ENCODE data around the gene CRTAP. TPM values are rescaled to one million over a fixed set of nuclear protein-coding genes. Genes with fewer than 3 reads are reported as not detected.

CRTAP gene
- total and polyA plus RNA-seq, 2 experiments from 2014 or later, result 189 to 261 TPM

DNA sequence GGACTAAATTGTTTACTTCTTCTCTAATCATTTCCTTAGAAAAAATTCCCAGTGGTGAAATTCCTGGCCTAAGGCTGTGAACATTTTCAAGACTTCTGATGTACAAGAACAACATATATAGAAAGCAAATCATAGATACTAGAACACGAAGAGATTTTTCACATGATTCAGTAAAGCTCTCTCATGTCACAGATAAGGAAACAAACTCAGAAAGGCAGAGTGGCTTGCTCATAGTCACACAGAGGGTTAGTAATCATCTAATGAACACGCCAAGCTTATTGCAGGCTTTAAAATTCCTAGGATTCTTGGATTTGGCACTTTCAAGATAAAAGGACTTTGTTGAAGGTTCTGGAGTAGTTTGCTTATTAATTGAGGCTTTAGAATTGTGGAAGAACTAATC is 26.2 kb downstream of the CRTAP start:
- Histone ChIP-seq H3K9me3 (ENCODE audit: low read depth) (no peaks in the 10 kb centered on the region), H3K36me3 (ENCODE audit: low read depth) (peaks cover 6% of the 10 kb centered on the region; the same call in 1 of the 2 replicates), H3K27ac (no peak overlapping the region), H4K20me1 (ENCODE audit: insufficient read depth) (no peaks in the 10 kb centered on the region), H3K9ac (no peak overlapping the region), H3K4me1 (ENCODE audit: insufficient read depth) (peaks cover 9% of the 10 kb centered on the region; the same call in 1 of the 2 replicates), H2AFZ (no peak overlapping the region), H3K79me2 (ENCODE audit: insufficient read depth) (no peaks in the 10 kb centered on the region), H3K4me3 (no peak overlapping the region), H3K27me3 (replicated peaks; ENCODE audit: insufficient read depth) (no peaks in the 10 kb centered on the region), H3K4me2 (ENCODE audit: unreplicated experiment) (no peak overlapping the region), H3F3A (ENCODE audit: insufficient read depth) (no peaks in the 10 kb centered on the region), H3K9me2 (ENCODE audit: insufficient read depth) (no peaks in the 10 kb centered on the region)
- DNase-seq, result peak; percentile 55
- TF ChIP-seq EZH2 (IDR thresholded peaks at IDR 0.05; ENCODE audit: insufficient read depth, poor library complexity, severe bottlenecking) (no peak), EZH2phosphoT487 (IDR thresholded peaks at IDR 0.05; ENCODE audit: insufficient read depth, low read depth) (no peak)
- in situ Hi-C loops (cut with MboI), result loop anchor here (25.0 kb wide), 1 partner anchor 647 kb away; the partner anchor contains the start of gene PDCD6IP
- WGBS, 2 experiments (ENCODE audit: low coverage in 1 of 2, low lambda C conversion rate in 2 of 2, missing lambda C conversion rate in 2 of 2), result 46 to 52% methylated on average over 2 of the region's 2 CpGs

DNA sequence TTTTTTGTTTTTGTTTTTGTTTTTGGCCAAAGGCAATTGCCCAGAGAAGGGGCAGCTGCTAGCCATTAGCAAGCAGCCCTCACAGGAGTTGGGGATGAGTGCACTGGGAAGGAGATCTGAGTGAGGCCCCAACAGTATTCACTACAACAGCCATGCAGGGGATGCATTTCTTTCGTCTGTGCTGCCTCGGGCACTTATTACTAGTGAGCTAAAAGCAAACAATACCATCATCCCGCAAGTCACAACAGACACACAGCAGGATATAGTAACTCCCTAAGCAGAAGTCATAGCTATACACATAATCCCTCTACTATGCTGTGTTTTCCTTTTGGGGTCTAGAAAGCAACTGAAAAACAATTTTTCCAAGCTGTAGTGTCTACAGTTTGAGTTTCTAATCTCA is 27.2 kb downstream of the CRTAP start:
- Histone ChIP-seq H2AFZ (no peak overlapping the region), H3K36me3 (ENCODE audit: low read depth) (peaks cover 4% of the 10 kb centered on the region; the same call in 1 of the 2 replicates), H3K4me1 (ENCODE audit: insufficient read depth) (peaks cover 9% of the 10 kb centered on the region; the same call in 1 of the 2 replicates), H3K27me3 (replicated peaks; ENCODE audit: insufficient read depth) (no peaks in the 10 kb centered on the region), H3K27ac (no peak overlapping the region), H3K9me3 (ENCODE audit: low read depth) (no peaks in the 10 kb centered on the region), H4K20me1 (ENCODE audit: insufficient read depth) (no peaks in the 10 kb centered on the region), H3K4me3 (no peak overlapping the region), H3K79me2 (ENCODE audit: insufficient read depth) (no peaks in the 10 kb centered on the region), H3F3A (ENCODE audit: insufficient read depth) (no peaks in the 10 kb centered on the region), H3K9me2 (ENCODE audit: insufficient read depth) (no peaks in the 10 kb centered on the region), H3K4me2 (ENCODE audit: unreplicated experiment) (no peak overlapping the region), H3K9ac (no peak overlapping the region)
- DNase-seq, result no peak
- no peak for TF ChIP-seq EZH2phosphoT487 (IDR thresholded peaks at IDR 0.05; ENCODE audit: insufficient read depth, low read depth)
- TF ChIP-seq EZH2 (IDR thresholded peaks at IDR 0.05; ENCODE audit: insufficient read depth, poor library complexity, severe bottlenecking), result no peak
- in situ Hi-C loops (cut with MboI), result loop anchor here (25.0 kb wide), 1 partner anchor 646 kb away; the partner anchor contains the start of gene PDCD6IP
- 98 to 100% methylated on average over 3 of the region's 3 CpGs for WGBS, 2 experiments (ENCODE audit: low coverage in 1 of 2, low lambda C conversion rate in 2 of 2, missing lambda C conversion rate in 2 of 2)

DNA sequence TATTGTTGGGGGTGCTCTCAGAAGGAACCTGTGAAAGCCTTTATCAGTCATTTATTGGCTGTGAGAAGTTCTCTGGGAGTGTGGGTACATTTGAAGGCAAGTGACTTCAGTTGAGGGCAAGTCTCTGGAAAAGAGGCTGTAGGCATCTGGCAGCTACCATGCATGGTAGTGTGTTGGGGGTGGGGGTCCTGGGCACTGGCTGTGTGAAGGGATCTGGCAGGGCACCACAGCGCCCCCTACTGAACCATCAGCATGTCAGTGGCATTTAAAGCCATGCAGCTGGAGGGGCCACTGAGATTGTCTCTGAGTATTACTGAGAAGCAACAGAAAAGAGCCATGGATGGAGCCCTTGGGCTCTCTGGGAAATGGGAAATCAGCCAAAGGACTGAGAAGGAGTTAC is 30.6 kb downstream of the CRTAP start:
- Histone ChIP-seq H3K4me2 (ENCODE audit: unreplicated experiment) (no peak overlapping the region), H3K9ac (no peak overlapping the region), H3K27me3 (replicated peaks; ENCODE audit: insufficient read depth) (no peaks in the 10 kb centered on the region), H3K9me2 (ENCODE audit: insufficient read depth) (no peaks in the 10 kb centered on the region), H3K4me1 (ENCODE audit: insufficient read depth) (peaks cover 9% of the 10 kb centered on the region; the same call in 1 of the 2 replicates), H3K4me3 (no peak overlapping the region), H4K20me1 (ENCODE audit: insufficient read depth) (no peaks in the 10 kb centered on the region), H3K36me3 (ENCODE audit: low read depth) (no peaks in the 10 kb centered on the region), H2AFZ (no peak overlapping the region), H3K79me2 (ENCODE audit: insufficient read depth) (no peaks in the 10 kb centered on the region), H3F3A (ENCODE audit: insufficient read depth) (no peaks in the 10 kb centered on the region), H3K9me3 (ENCODE audit: low read depth) (no peaks in the 10 kb centered on the region), H3K27ac (no peak overlapping the region)
- in situ Hi-C loops (cut with MboI), result loop anchor here (25.0 kb wide), 1 partner anchor 643 kb away; the partner anchor contains the start of gene PDCD6IP
- DNase-seq, result no peak
- TF ChIP-seq EZH2 (IDR thresholded peaks at IDR 0.05; ENCODE audit: insufficient read depth, poor library complexity, severe bottlenecking) (no peak), EZH2phosphoT487 (IDR thresholded peaks at IDR 0.05; ENCODE audit: insufficient read depth, low read depth) (no peak)
- WGBS, 2 experiments (ENCODE audit: low coverage in 1 of 2, low lambda C conversion rate in 2 of 2, missing lambda C conversion rate in 2 of 2), result 91 to 100% methylated on average over 1 of the region's 1 CpG

DNA sequence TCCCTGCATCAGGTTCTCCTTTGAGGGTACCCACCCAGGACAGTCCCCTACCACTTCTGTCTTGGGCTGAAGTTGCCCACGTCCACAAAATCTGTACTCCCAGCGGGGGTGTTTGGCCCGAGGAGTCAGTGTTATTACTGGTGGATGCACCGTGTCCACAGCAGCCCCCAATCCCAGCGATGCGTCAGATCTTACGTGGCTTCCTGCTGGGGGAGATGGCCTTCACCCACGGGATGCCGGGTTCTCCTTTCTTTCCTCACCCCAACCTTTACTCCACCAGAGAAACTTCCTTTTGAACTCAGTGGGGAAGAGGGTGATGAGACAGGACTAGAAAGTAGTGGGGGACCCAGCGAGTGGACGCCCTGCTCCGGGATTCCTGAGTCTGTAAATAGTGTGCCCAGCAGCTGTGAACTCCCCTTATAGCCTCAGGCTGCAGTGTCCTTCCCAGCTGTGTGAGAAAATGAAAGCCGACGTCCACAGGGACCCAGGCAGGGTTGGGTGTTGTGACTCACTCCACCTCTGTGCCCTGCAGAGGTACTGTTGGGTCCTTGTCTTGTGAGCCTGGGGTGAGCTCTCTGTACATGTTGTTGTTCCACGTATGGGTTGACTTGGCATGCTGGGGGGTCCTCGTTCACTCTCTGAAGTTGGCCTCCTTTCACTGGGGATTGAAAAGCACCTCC is 31.5 kb downstream of the CRTAP start:
- H3K4me1 ChIP-seq (ENCODE audit: insufficient read depth), result peaks cover 2% of the 10 kb centered on the region; the same call in 1 of the 2 replicates
- H3K4me2 ChIP-seq (ENCODE audit: unreplicated experiment), result no peak overlapping the region
- no peaks in the 10 kb centered on the region for H3K9me2 ChIP-seq (ENCODE audit: insufficient read depth)
- H3K9ac ChIP-seq, result no peak overlapping the region
- in situ Hi-C loops (cut with MboI), result loop anchor here (25.0 kb wide), 1 partner anchor 642 kb away; the partner anchor contains the start of gene PDCD6IP
- no peak overlapping the region for H2AFZ ChIP-seq
- H3K9me3 ChIP-seq (ENCODE audit: low read depth), result no peaks in the 10 kb centered on the region
- H3K4me3 ChIP-seq, result no peak overlapping the region
- no peaks in the 10 kb centered on the region for H3K79me2 ChIP-seq (ENCODE audit: insufficient read depth)
- no peaks in the 10 kb centered on the region for H4K20me1 ChIP-seq (ENCODE audit: insufficient read depth)
- no peaks in the 10 kb centered on the region for H3K27me3 ChIP-seq (replicated peaks; ENCODE audit: insufficient read depth)
- no peak for TF ChIP-seq EZH2 (IDR thresholded peaks at IDR 0.05; ENCODE audit: insufficient read depth, poor library complexity, severe bottlenecking)
- no peak for TF ChIP-seq EZH2phosphoT487 (IDR thresholded peaks at IDR 0.05; ENCODE audit: insufficient read depth, low read depth)
- no peak for DNase-seq
- H3K27ac ChIP-seq, result no peak overlapping the region
- WGBS, 2 experiments (ENCODE audit: low coverage in 1 of 2, low lambda C conversion rate in 2 of 2, missing lambda C conversion rate in 2 of 2), result 95 to 97% methylated on average over 16 of the region's 16 CpGs
- no peaks in the 10 kb centered on the region for H3K36me3 ChIP-seq (ENCODE audit: low read depth)
- no peaks in the 10 kb centered on the region for H3F3A ChIP-seq (ENCODE audit: insufficient read depth)
